GM23248 (cell line): Measurements from ENCODE around the gene GNRHR.
"Not testable (repeated sequence)": the region's sequence is repeated elsewhere in the genome, so short reads cannot be mapped to it uniquely, and the experiment has no call there.

Experiments used
- EZH2 ChIP-seq: fragments of 200-600 bp; sonication (generic); IDR thresholded peaks from 2 replicates; pipeline ENCODE4 v1.6.1; 2018; ENCODE audit warnings: antibody characterized with exemption, mild to moderate bottlenecking; ENCODE audit not compliant: insufficient read depth, poor library complexity, severe bottlenecking
- EZH2phosphoT487 ChIP-seq: fragments of 200-600 bp; sonication (generic); IDR thresholded peaks from 2 replicates; pipeline ENCODE4 v1.6.1; 2018; ENCODE audit warnings: antibody characterized with exemption, moderate library complexity, mild to moderate bottlenecking, low read depth; ENCODE audit not compliant: insufficient read depth

GRCh38 chr4:67730511-67730910 is 23.7 kb downstream of the GNRHR start:
- not testable (repeated sequence) for TF ChIP-seq EZH2, EZH2phosphoT487
